Panc1 (cell line): ENCODE measurements around the gene RNPS1. TPM values are rescaled to one million over a fixed set of nuclear protein-coding genes. Genes with fewer than 3 reads are reported as not detected.

Experiments
- ATAC-seq: fragments of 200-7000 bp; cut with Tn5 transposase; 2 replicates; pipeline ENCODE4 v1.9.1; 2020; ENCODE audit warnings: mild to moderate bottlenecking, moderate library complexity
- BruUV-seq: library from RNA; stranded (reverse); fragments of 400-500 nt; replicated peaks from 2 replicates; lab custom pipeline; 2021; lab: Mats Ljungman, UMichigan
- CTCF ChIA-PET: fragments of 300-600 bp; sonication (Branson Sonifier 250); formaldehyde crosslinking; loops from one replicate; lab custom pipeline; 2022; ENCODE audit warnings: antibody characterized with exemption; lab: Charles Lee
- POLR2A ChIA-PET: fragments of 300-600 bp; sonication (Branson Sonifier 250); formaldehyde crosslinking; loops from one replicate; lab custom pipeline; 2022; ENCODE audit warnings: antibody characterized with exemption; lab: Charles Lee
- DNase-seq: peaks from one replicate; pipeline ENCODE4 v3.0.0-alpha.2; 2010; ENCODE audit warnings: low read depth, low spot score
- H3K27ac ChIP-seq: 2 replicates; pipeline ENCODE4 v1.5.1; 2011; ENCODE audit warnings: mild to moderate bottlenecking, low read length, inconsistent platforms
- H3K27me3 ChIP-seq: fragments of 200-500 bp; sonication (Bioruptor generic); 2 replicates; pipeline ENCODE4 v1.6.0; 2014; ENCODE audit warnings: low read length, inconsistent platforms; ENCODE audit not compliant: control insufficient read depth, insufficient read depth
- H3K36me3 ChIP-seq: fragments of 200-500 bp; sonication (Bioruptor generic); 2 replicates; pipeline ENCODE4 v1.5.1; 2014; ENCODE audit warnings: inconsistent platforms, mild to moderate bottlenecking, low read length, moderate library complexity; ENCODE audit not compliant: control insufficient read depth, insufficient read depth
- H3K4me1 ChIP-seq: 2 replicates; pipeline ENCODE4 v1.5.1; 2011; ENCODE audit warnings: inconsistent platforms, mild to moderate bottlenecking, low read length, moderate library complexity; ENCODE audit not compliant: control insufficient read depth, insufficient read depth
- H3K4me3 ChIP-seq, 2 experiments: 2 replicates each; pipeline ENCODE4 v1.5.1; 2011 to 2012; ENCODE audit warnings: low read depth in 2 of 2, low read length in 2 of 2, mild to moderate bottlenecking in 2 of 2, inconsistent platforms in 1 of 2, moderate library complexity in 1 of 2
- H3K9me3 ChIP-seq: fragments of 200-500 bp; sonication (Bioruptor generic); 2 replicates; pipeline ENCODE4 v1.5.1; 2014; ENCODE audit warnings: low read depth, mild to moderate bottlenecking, inconsistent platforms, low read length, moderate library complexity; ENCODE audit not compliant: control insufficient read depth, insufficient read depth
- CTCF ChIP-seq: fragments of 450-650 bp; IDR thresholded peaks from 2 replicates; pipeline ENCODE4 v1.5.1; 2017; ENCODE audit warnings: mild to moderate bottlenecking
- POLR2AphosphoS5 ChIP-seq: IDR thresholded peaks from 2 replicates; pipeline ENCODE4 v1.6.1; 2012; ENCODE audit warnings: mild to moderate bottlenecking, low read depth, low read length, moderate library complexity
- REST ChIP-seq, 2 experiments: IDR thresholded peaks; 2 replicates each; pipeline ENCODE4 v1.6.1; 2011 to 2012; ENCODE audit warnings: low read depth in 2 of 2, control low read depth in 1 of 2, low read length in 1 of 2, mild to moderate bottlenecking in 1 of 2, moderate library complexity in 1 of 2; ENCODE audit not compliant: insufficient read depth in 1 of 2
- SIN3A ChIP-seq: IDR thresholded peaks from 2 replicates; pipeline ENCODE4 v1.6.1; 2012; ENCODE audit warnings: low read depth, mild to moderate bottlenecking, low read length, moderate library complexity, borderline replicate concordance; ENCODE audit not compliant: insufficient read depth
- TCF7L2 ChIP-seq: IDR thresholded peaks from 2 replicates; pipeline ENCODE4 v1.6.1; 2011; ENCODE audit warnings: mild to moderate bottlenecking, low read depth, low read length, inconsistent platforms
- in situ Hi-C: cut with HindIII; loops from 2 replicates; pipeline ENCODE4 v1.10.0; 2016; ENCODE audit warnings: low sequenced_read_pairs, low pct_unique_long_range_greater_than_20kb
- intact Hi-C: fragments of 100-400 bp; cut with micrococcal nuclease; formaldehyde crosslinking; loops from one replicate; pipeline ENCODE4 v1.10.0; 2022; ENCODE audit not compliant: unreplicated experiment
- total RNA-seq: library from RNA; stranded (reverse); gene quantifications from one replicate; pipeline ENCODE4 v1.2.1, GENCODE V29; 2021; ENCODE audit not compliant: unreplicated experiment

The RNPS1 gene
- total RNA-seq, 1 experiment from 2014 or later: 249 TPM

GRCh38 chr16:2286550-2286949 lies 18.6 kb upstream of the RNPS1 start:
- in situ Hi-C loops (no loop called here), intact Hi-C loops (no loop called here)
- ATAC-seq (no peak), DNase-seq (no peak)
- ChIA-PET CTCF (no interaction called here), POLR2A (no interaction called here)
- BruUV-seq: no TSS peak
- Histone ChIP-seq H3K4me1 (no peaks in the 10 kb centered on the region), H3K27me3 (no peaks in the 10 kb centered on the region), H3K27ac (no peak overlapping the region), H3K4me3 (no peak overlapping the region), H3K36me3 (no peaks in the 10 kb centered on the region), H3K9me3 (no peaks in the 10 kb centered on the region)
- TF ChIP-seq POLR2AphosphoS5: no peak
- no peak for TF ChIP-seq SIN3A
- no peak for TF ChIP-seq REST (IDR thresholded peaks at IDR 0.05; ENCODE audit: insufficient read depth in 1 of 2, low read depth in 2 of 2, low read length in 1 of 2)
- TF ChIP-seq TCF7L2: no peak
- TF ChIP-seq CTCF: no peak

GRCh38 chr16:2285731-2286191 lies 17.8 kb upstream of the RNPS1 start:
- Histone ChIP-seq H3K36me3 (no peaks in the 10 kb centered on the region), H3K27me3 (no peaks in the 10 kb centered on the region), H3K27ac (no peak overlapping the region), H3K9me3 (no peaks in the 10 kb centered on the region), H3K4me3 (no peak overlapping the region), H3K4me1 (no peaks in the 10 kb centered on the region)
- DNase-seq (no peak), ATAC-seq (no peak)
- ChIA-PET CTCF (no interaction called here), POLR2A (no interaction called here)
- intact Hi-C loops (no loop called here), in situ Hi-C loops (no loop called here)
- no TSS peak for BruUV-seq
- TF ChIP-seq TCF7L2 (no peak), REST (IDR thresholded peaks at IDR 0.05; ENCODE audit: insufficient read depth in 1 of 2, low read depth in 2 of 2, low read length in 1 of 2) (no peak), CTCF (no peak), POLR2AphosphoS5 (no peak), SIN3A (no peak)
